ENCODE measurements around the gene OPRPN.

DNA sequence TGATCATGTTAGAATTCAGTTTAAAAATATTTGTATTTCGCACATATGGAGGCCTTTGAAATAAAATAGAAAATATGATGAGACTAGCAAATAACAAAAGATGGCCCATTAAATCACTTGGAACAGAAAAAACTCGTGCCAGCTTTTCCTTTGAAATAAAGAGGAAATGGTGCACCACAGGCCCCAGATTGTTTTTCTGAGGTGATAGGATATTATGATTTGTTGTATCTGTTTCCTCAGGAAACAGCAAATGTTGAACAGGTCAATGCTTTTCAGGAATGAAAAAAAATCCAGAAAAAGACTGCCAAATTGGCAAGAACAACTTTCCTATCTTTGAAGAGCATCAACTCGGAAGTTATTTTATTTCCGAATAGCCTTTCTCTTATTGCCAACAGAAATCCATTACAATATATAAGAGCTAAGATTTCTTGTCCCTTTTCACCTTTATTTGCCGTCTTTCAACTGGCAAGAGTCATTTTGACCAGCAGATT is 15.0 kb upstream of the OPRPN start, which contains the start of gene SMR3B:
- TF ChIP-seq ZNF274 (IDR thresholded peaks at IDR 0.05; ENCODE audit: low read depth, low read length) (no peak), YY1 (IDR thresholded peaks at IDR 0.05; ENCODE audit: insufficient read depth, insufficient read length) (no peak), SUZ12 (IDR thresholded peaks at IDR 0.05; ENCODE audit: extremely low read depth, insufficient read depth, insufficient read length) (no peak)

All from NT2/D1 (cell line).